DMS114 treated with DMSO at 0.1 percent for 48 hours (cell line): Measurements from ENCODE around the gene CFAP221.

ENCODE experiments used
- DNase-seq: peaks from one replicate; lab custom pipeline; 2025; ENCODE audit not compliant: unreplicated experiment; lab: John Stamatoyannopoulos, UW

Gene CFAP221

GRCh38 chr2:119679526-119679837, 135.2 kb downstream of the CFAP221 start:
- no peak for DNase-seq

GRCh38 chr2:119679846-119680245, 135.6 kb downstream of the CFAP221 start:
- DNase-seq, result no peak

- DNase-seq, result no peak
Observed at GRCh38 chr2:119680457-119681202, 136.4 kb downstream of the CFAP221 start.

GRCh38 chr2:119681203-119681867, 137.1 kb downstream of the CFAP221 start:
- DNase-seq, result no peak

GRCh38 chr2:119681868-119682220, 137.6 kb downstream of the CFAP221 start:
- no peak for DNase-seq

- no peak for DNase-seq
Observed at GRCh38 chr2:119682578-119682977, 138.3 kb downstream of the CFAP221 start.

- DNase-seq, result no peak
Observed at GRCh38 chr2:119683074-119683712, 138.9 kb downstream of the CFAP221 start.

GRCh38 chr2:119683713-119684443, 139.6 kb downstream of the CFAP221 start:
- no peak for DNase-seq

- DNase-seq, result no peak
Observed at GRCh38 chr2:119684518-119684917, 140.3 kb downstream of the CFAP221 start.

GRCh38 chr2:119688616-119689015, 144.4 kb downstream of the CFAP221 start:
- DNase-seq, result no peak

- DNase-seq, result no peak
Observed at GRCh38 chr2:119689218-119689617, 145.0 kb downstream of the CFAP221 start.

GRCh38 chr2:119691189-119691588, 146.9 kb downstream of the CFAP221 start:
- no peak for DNase-seq

- DNase-seq, result no peak
Observed at GRCh38 chr2:119691651-119692245, 147.5 kb downstream of the CFAP221 start.

GRCh38 chr2:119692310-119692709, 148.1 kb downstream of the CFAP221 start:
- DNase-seq, result no peak

GRCh38 chr2:119692954-119693353, 148.7 kb downstream of the CFAP221 start:
- DNase-seq, result no peak

- no peak for DNase-seq
Observed at GRCh38 chr2:119693567-119693966, 149.3 kb downstream of the CFAP221 start.

GRCh38 chr2:119693967-119694366, 149.7 kb downstream of the CFAP221 start:
- no peak for DNase-seq

GRCh38 chr2:119694470-119694844, 150.2 kb downstream of the CFAP221 start:
- DNase-seq, result no peak

- no peak for DNase-seq
Observed at GRCh38 chr2:119694845-119695521, 150.7 kb downstream of the CFAP221 start.

GRCh38 chr2:119696005-119696404, 151.8 kb downstream of the CFAP221 start:
- no peak for DNase-seq

GRCh38 chr2:119696494-119697030, 152.3 kb downstream of the CFAP221 start:
- no peak for DNase-seq
